GM18526 (cell line): ENCODE results near the gene LRRC41.

Source experiments
- POLR2A ChIP-seq: IDR thresholded peaks from 3 replicates; pipeline ENCODE4 v1.6.1; 2011; ENCODE audit not compliant: insufficient read length; ENCODE audit errors: extremely low read depth

LRRC41 gene, protein sequence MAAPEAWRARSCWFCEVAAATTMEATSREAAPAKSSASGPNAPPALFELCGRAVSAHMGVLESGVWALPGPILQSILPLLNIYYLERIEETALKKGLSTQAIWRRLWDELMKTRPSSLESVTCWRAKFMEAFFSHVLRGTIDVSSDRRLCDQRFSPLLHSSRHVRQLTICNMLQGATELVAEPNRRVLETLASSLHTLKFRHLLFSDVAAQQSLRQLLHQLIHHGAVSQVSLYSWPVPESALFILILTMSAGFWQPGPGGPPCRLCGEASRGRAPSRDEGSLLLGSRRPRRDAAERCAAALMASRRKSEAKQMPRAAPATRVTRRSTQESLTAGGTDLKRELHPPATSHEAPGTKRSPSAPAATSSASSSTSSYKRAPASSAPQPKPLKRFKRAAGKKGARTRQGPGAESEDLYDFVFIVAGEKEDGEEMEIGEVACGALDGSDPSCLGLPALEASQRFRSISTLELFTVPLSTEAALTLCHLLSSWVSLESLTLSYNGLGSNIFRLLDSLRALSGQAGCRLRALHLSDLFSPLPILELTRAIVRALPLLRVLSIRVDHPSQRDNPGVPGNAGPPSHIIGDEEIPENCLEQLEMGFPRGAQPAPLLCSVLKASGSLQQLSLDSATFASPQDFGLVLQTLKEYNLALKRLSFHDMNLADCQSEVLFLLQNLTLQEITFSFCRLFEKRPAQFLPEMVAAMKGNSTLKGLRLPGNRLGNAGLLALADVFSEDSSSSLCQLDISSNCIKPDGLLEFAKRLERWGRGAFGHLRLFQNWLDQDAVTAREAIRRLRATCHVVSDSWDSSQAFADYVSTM

DNA sequence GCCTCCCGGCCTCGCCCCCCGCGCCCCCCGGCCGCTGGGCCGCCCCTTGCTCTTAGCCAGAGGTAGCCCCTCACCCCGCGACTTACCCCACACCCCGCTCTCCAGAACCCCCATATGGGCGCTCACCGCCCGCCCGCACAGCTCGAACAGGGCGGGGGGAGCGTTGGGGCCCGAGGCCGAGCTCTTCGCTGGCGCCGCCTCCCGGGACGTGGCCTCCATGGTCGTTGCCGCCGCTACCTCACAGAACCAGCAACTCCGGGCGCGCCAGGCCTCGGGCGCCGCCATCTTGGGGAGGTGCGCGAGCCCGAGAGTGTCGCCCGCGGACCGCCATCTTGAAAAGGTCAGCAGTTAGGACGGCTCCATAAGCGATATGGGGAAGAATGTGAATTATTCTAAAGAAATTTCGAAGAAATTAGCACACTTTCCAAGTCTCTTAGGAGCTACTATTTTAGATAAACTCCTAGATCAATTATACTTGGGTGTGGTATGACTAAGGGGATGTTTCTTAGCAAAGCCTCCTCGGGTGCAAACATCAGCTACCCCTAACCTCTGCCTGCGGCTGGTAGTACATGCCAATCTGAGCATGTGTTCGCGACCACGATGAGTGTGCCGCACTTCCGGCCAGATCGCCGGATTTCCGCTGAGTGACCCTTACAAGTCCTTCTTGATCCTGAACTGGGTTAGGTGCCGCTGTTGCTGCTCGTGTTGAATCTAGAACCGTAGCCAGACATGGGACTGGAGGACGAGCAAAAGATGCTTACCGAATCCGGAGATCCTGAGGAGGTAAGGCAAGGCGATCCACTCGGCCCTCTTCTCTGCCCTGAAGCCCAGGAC is at the start of gene LRRC41, which contains the start of gene UQCRH:
Gene LRRC41 (minus strand): TSS at position 579 of the 834 bp plus-strand sequence. CDS start 294 bp downstream, at position 285.
Gene UQCRH (plus strand): TSS at position 661 of the 834 bp plus-strand sequence. CDS start 69 bp downstream, at position 730.
- peak; percentile 76 for TF ChIP-seq POLR2A

- no peak for TF ChIP-seq POLR2A
These were observed 48.9 kb upstream of the LRRC41 start for GRCh38 chr1:46352363-46352762.

DNA sequence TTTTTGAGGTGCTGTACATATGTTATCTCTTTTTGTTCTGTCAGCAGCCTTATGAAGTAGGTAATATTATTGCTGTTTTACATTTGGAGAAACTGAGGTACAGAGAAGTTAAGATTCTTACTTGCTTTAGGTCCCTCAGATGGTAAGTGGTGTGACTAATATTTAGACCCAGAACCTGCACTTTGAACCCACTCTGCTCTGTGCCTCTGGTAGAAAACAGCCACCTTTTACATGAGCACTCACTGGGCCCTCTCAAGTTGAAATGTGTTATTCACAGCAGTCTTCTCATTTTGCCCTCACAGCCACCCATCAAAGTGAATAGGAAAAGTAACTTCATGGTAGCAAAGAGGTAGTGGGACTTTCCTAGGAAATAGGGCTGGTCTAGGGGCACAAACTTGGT is 41.9 kb upstream of the LRRC41 start:
- TF ChIP-seq POLR2A = no peak

DNA sequence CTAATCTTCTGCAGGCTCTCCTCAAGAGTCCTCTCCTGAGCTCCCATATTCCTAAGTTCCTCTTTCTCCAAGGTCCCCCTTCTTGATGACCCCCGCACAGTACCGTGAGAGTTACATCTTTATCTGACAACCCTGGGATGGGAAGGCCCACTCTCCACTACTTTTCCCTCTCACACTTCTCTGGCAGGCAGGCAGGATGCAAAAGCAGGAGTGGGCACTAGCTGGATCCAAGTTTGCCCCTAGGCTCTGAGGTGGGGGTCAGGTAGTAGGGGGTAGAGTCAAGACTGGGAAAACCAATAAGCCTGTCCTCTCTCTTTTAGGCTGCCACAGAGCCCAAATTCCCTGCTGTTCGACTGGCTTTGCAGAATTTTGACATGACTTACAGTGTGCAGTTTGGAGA is 41.1 kb upstream of the LRRC41 start:
- no peak for TF ChIP-seq POLR2A

DNA sequence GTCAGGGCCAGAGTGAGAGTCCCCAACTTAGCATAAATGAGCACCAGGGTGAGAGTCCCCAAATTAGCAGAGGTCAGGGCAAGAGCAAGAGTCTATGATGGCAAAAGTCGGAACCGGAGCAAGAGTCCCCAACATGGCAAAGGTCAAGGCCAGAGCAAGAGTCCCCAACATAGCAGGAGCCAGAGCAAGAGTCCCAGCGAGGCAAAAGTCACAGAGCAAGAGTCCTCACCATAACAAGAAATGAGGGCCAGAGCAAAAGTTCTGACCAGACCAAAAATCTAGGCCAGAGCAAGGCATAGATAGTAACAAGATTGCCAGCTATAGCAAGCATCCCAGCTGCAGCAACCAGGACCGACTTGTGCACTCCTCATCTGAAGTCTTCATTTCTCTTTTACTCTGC is 40.3 kb upstream of the LRRC41 start:
- no peak for TF ChIP-seq POLR2A

GRCh38 chr1:46343351-46343695 is 39.9 kb upstream of the LRRC41 start:
- no peak for TF ChIP-seq POLR2A

- TF ChIP-seq POLR2A = no peak
These were observed 39.4 kb upstream of the LRRC41 start for GRCh38 chr1:46342677-46343350.

- TF ChIP-seq POLR2A = no peak
These were observed 38.8 kb upstream of the LRRC41 start for GRCh38 chr1:46342084-46342656.

- no peak for TF ChIP-seq POLR2A
These were observed 38.0 kb upstream of the LRRC41 start for GRCh38 chr1:46341222-46342083.

DNA sequence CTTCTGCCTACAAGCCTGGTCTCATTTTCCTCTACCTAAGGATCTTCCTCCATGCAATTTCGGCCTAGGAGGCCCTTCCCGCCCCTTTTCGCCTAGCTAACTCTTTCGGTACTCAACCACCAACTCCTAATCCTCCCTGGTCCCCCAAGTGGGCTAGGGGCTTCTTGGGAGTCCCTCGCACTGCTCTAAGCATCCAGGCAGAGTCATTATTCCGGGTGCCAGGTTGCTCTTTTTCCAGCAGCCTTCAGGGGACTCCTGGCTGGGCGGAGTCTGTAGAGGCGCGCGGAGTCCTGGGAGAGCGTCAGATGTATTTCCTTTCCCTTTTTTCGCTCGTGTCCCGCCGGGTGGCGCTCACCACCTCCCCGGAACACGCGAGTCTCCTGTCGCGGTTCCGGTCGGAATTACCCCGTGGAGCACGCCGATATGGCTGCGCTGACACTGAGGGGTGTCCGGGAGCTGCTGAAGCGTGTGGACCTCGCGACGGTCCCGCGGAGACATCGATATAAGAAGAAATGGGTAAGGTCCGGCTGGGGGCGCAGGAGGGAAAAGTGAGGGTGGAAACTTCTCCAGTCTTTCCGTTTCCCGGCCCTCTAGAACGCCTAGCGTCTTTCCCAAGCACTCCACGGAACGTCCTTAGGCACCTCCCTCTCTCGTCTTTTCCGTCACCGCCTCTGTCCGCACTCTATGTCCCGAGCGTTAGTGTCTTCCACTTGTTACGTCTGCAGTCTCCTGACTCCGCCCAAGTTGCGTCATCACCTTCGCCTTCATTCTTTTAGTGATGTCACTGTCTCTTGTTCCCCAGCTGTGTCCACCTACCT is 37.2 kb upstream of the LRRC41 start, which contains the start of gene NSUN4:
Gene NSUN4 (plus strand): TSS at position 404 of the 818 bp plus-strand sequence. CDS start 20 bp downstream, at position 424.
- TF ChIP-seq POLR2A = peak; percentile 84

DNA sequence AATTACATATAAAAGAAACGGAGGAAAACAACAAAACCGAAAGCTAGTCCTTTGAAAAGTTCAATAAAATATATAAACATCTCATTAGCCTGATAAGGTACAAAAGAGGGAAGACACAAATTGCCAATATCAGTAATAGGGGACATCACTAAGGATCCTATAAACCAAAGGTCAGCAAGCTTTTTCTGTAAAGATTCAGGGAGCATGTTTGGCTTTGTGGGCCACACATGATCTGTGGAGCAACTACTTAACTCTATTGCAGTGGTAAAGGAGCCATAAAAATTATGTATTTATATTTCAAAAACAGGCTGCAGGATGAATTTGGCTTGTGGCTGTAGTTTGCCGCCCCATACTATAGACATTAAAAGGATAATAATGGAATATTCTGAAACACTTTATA is 31.7 kb upstream of the LRRC41 start:
- no peak for TF ChIP-seq POLR2A

GRCh38 chr1:46334030-46334384 is 30.6 kb upstream of the LRRC41 start:
- TF ChIP-seq POLR2A = no peak

- peak; percentile 62 for TF ChIP-seq POLR2A
These were observed 30.0 kb upstream of the LRRC41 start for GRCh38 chr1:46333300-46334029.
